AG09309 (cell line): ENCODE data around the gene BEAN1.

ENCODE experiments used
- DNase-seq: peaks from one replicate; pipeline ENCODE4 v3.0.0-alpha.2; 2010; ENCODE audit warnings: low read depth
- H3K4me3 ChIP-seq: 2 replicates; pipeline ENCODE4 v1.5.1; 2011; ENCODE audit warnings: mild to moderate bottlenecking, low read depth, low read length, moderate library complexity; ENCODE audit not compliant: control insufficient read depth
- TF ChIP-seq, protein P1 (sequence below): IDR thresholded peaks from 2 replicates; pipeline ENCODE4 v1.5.1; 2011; ENCODE audit warnings: mild to moderate bottlenecking, low read depth, low read length, inconsistent platforms; ENCODE audit not compliant: insufficient read depth, control insufficient read depth; ENCODE audit errors: missing control alignments

The BEAN1 gene

DNA sequence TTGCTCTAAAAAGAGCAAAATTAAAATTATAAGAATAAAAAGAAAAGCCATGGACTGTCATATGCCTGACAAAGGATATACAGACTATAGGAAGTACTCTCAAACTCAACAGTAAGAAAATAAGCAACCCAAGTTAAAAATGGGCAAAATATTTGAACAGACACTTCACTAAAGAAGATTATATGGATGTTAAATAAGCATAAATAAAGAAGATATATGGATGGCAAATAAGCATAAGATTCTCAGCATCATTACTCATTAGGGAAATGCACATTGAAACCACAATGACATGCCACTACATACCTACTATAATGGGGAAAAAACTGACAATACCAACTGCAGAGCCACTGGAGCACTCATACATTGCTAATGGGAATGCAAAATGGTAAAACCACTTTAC, 14.9 kb upstream of the BEAN1 start:
- TF ChIP-seq, protein P1, sequence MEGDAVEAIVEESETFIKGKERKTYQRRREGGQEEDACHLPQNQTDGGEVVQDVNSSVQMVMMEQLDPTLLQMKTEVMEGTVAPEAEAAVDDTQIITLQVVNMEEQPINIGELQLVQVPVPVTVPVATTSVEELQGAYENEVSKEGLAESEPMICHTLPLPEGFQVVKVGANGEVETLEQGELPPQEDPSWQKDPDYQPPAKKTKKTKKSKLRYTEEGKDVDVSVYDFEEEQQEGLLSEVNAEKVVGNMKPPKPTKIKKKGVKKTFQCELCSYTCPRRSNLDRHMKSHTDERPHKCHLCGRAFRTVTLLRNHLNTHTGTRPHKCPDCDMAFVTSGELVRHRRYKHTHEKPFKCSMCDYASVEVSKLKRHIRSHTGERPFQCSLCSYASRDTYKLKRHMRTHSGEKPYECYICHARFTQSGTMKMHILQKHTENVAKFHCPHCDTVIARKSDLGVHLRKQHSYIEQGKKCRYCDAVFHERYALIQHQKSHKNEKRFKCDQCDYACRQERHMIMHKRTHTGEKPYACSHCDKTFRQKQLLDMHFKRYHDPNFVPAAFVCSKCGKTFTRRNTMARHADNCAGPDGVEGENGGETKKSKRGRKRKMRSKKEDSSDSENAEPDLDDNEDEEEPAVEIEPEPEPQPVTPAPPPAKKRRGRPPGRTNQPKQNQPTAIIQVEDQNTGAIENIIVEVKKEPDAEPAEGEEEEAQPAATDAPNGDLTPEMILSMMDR, result no peak
- DNase-seq, result no peak
- H3K4me3 ChIP-seq, result no peak overlapping the region

DNA sequence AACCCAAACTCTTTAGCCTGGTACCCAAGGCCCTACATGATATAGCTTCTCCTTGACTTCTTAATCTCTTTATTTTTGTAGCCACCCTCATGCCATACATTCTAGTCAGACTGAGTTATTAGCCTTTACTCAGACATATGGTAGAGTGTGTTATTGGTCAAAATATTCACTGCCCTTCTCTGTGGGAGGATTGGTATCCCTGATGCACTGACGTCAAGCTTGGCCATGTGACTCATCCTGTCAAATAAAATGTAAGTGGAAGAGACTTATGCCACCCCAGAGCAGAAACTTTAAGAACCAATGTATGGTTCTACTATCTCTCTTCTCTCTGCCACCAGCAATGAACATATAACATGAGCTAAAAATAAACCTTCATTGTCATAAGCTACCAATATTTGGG, 12.2 kb upstream of the BEAN1 start:
- TF ChIP-seq, protein P1, result no peak
- no peak for DNase-seq
- H3K4me3 ChIP-seq, result no peak overlapping the region

DNA sequence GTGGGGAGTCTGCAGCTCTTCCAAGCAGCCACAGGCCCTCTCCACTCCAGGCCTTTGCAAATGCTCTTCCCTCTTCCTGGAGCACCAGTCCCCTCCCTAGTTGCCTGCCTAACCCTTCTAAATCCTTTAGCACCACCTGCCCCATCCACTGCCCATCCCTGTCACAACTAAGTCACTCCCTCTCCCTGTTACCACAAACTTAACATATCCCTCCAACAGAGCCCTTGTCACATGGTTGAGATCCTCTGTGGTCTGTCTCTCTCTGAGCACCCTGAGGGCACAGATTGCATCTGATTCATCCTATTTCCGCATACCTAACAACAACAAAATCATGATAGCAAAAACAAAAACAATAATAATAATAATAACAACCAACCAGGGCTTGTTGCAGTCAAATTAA, 11.0 kb upstream of the BEAN1 start:
- TF ChIP-seq, protein P1, result no peak
- DNase-seq, result no peak
- no peak overlapping the region for H3K4me3 ChIP-seq

DNA sequence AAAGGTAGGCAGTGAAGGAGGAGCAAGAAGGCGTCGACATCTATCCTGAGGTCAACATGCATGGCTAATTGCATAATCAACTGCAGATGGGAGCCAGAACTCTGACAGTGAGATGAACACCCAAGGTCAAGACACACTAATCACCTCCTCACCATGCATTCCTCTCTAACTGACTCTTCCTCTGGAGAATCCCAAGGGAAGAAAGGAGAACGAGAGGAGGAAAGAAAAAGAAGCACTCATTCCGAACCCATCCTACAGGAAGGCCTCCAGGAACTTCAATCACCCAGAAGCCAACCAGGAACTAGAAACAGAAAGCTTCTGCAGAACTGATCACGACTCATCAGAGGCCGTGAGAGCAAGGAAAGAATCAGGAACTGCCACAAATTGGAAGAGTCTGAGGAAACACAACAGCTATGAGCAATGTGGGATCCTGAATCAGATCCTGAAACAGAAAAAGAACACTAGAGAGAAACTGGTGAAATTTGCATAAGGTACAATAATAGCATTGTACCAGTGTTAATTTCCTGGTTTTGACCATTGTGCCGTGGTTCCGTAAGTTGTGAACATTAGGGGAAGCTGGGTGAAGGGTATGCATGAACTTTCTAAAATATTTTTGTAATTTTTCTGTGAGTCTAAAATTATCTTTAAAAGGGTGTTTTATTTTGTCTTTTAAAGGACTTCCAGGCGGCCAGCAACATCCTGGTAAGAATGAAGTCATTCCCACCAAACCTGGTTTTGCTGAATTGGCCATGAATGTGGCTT, 10.0 kb upstream of the BEAN1 start:
- DNase-seq, result no peak
- H3K4me3 ChIP-seq, result no peak overlapping the region
- TF ChIP-seq, protein P1, result no peak

DNA sequence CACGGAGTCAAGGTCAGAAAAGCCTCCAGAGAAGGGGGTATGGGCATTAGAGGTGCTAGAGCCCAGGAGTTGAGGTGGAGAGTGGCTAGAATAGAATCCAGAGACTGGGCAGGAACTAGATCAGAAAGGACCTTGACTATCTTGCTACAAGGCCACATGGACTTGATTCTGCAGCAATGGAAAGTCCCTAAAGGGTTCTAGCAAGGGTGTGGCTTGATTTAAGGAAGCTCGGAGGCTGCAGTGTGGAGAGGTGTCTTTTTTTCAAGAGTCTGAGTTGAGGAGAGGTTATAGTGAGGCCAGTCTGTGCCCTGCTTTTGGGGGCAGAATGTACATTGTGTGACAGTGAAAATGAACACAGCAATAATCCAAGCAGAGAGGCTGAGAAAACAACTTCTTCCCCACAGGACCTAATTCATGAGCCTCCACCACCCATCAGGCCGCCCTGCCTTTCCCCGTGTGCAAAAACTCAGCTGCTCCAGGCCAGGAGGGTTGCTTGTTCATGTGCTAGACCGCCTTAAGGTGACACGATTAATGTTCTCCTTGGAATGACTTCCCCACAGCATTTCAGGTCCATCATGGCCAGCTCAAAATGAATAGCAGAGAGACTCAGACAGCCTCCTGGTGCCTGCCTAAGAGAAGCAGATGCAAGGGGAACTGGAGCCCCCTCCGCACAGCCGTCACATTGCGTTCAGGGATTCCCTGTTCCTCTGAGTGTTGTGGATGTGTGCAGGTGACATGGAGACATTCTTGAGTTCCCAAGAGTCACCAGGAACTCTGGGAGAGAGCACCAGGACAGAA, 8.7 kb upstream of the BEAN1 start:
- TF ChIP-seq, protein P1, result no peak
- no peak overlapping the region for H3K4me3 ChIP-seq
- DNase-seq, result no peak

DNA sequence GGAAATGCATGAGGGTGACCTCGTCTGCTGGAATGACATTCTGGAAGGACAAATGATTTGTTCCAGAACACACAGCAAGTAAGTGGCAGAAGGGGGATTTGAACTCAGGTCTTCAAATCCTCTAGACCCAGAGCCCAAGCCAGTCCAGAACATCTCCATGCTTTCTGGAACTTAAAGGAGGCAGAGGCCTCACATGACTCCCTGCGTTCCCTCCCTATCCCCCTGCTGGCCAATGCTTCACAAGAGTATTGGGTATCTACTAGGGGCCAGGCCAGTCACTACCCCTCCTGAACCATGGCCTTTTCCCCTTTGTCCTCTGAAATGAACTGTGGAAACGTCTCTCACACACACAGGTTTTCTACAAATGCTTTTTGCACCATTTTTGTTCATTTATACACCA, 7.6 kb upstream of the BEAN1 start:
- DNase-seq, result no peak

More for the DNA sequence above, 7.6 kb upstream of the BEAN1 start:
- TF ChIP-seq, protein P1, result no peak
- no peak overlapping the region for H3K4me3 ChIP-seq
